Right kidney (tissue), 1 donor: ENCODE data around the gene LIN7C.

Experiments
- DNase-seq: peaks from one replicate; pipeline ENCODE4 v3.0.0-alpha.2; 2016

The LIN7C gene

GRCh38 chr11:27447288-27448183, 59.0 kb downstream of the LIN7C start:
- no peak for DNase-seq

GRCh38 chr11:27445625-27446024, 60.9 kb downstream of the LIN7C start:
- DNase-seq = no peak

- DNase-seq = no peak
Measured at GRCh38 chr11:27444801-27445215, 61.8 kb downstream of the LIN7C start.
